HG02870 (cell line): Measurements from ENCODE around the gene ANK2.

ENCODE experiments used
- ATAC-seq: cut with Tn5 transposase; IDR thresholded peaks from one replicate; pipeline ENCODE4 v1.9.1; 2021; ENCODE audit warnings: mild to moderate bottlenecking, moderate library complexity; ENCODE audit not compliant: unreplicated experiment

The ANK2 gene

DNA sequence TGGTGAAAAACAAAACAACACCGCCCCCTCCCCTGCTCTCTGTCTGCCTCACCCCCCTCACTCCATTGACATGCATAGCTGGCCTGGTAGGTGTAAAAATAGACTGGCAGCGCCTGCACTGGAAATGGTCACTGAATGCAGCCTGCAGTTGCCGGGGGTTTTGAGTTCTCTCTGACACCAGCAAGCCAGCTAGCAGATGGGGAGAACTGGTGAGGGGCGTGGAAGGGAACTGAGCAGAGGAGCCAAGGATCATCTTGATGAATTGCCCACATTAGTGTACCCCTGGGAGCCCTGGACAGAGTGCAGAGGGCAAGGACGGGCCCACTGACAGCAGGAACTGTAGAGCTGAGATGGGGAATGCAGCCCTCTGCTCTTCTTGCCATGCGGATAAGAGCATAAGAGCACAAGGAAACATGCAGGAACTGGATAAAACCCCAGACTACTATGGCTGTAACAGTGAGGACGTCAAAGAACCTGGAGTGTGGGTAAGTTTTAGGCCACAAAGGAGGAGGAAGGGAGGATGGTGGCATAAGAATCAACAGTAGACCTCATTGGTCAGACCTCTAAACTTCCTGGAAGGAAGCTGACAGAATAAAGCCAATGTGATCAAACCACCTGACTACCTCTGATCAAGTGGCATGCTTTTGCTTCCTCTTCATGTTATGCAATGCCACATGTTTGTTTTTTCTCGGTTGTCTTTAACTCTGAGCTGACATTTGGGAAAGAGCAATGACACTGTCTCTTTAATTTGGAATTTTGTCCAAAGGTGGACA, 96.3 kb downstream of the ANK2 start:
- ATAC-seq = no peak

DNA sequence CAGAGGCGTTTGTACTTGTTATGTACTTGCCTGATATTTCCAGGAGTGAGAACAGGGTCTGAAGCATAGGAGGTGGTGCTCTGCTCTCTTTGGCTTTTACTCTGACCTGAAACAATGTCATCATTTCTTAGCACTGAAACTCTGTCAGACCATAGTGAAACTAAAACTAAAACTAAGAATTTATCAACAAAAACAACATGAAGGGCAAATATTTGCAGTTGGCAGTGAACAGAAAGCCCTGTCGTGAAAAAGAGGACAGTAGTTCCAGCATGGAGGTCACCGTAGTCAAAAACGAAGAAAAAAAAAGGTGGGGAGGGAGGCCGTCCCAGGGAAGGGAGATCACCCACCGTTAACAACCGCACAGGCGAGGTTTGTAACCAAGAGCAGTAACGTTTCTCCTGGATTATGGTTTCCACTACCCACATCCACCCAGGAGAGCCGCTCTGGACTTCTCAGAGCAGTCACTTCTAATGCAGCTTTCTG, 97.5 kb downstream of the ANK2 start:
- ATAC-seq = peak; percentile 74

DNA sequence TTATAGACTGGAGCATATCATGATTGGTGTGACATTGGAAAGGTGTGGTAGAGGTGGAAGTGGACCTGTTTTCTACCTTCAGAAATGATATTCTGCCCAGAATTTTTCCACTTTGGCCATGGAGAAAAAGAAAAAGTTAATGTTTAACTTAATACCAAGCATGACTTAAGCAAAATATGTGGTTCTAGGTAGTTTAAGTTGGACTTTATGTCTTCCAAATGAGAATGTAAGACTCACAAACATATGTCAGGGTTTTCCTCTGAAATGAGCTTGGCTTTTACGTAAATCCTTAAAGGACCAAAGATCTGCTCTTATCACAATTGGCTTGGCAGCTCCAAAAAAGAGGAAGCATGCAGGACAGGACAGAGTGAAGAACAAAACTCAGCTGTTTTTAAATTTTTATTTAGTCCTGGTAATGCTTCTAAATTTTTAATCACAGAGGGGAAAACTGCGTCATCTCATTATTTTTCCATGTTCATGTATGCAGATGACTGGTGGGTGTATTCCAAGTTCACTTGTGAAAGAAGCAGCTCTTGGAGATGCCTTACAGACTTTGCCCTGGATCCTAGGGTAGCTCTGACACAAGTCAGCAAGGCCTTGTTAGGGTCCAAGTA, 98.2 kb downstream of the ANK2 start:
- no peak for ATAC-seq

DNA sequence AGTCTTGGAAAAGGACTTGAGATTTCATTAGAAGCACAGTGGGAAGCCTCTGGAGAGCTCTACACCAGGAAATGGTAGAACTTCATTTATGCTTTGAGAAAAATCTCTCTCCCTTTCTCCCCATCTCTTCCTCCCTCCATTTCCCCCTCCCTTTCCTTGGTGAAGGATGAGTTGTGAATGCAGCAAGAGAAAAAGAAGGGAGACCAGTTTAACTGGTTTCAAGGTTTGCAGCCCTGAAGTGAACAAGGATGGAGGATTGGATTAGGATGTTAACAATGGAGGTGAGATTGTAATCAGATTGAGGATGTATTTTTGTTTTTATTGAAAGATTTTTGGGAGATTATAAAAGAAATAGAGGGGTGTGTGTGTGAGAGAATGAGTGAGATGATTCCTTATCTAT, 99.5 kb downstream of the ANK2 start:
- no peak for ATAC-seq

DNA sequence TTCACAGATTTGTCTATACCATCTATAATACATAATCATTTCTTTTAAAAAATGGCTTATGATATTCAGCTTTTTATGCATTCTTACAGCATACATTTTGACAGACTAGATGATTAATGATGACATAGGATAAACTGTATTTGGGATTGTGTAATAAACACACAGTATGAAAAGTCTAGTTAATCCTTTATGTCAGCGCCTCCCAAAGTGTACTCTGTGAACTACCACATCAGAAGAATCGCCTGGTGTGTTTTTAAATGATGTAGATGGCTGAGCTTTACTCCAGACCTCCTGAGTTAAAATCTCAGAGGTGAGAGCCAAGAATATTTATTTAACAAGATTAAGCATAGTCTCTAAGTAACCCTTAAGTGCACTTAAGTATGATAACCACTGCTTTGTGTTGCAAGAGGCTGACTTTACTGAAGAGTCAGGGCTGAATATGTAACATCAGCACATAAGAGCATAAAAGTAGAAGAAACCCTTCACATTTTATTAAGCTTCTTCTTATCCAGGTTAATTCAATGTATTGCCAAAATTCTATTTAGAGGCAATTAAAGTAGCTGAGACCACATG, 104.2 kb downstream of the ANK2 start:
- ATAC-seq = no peak

DNA sequence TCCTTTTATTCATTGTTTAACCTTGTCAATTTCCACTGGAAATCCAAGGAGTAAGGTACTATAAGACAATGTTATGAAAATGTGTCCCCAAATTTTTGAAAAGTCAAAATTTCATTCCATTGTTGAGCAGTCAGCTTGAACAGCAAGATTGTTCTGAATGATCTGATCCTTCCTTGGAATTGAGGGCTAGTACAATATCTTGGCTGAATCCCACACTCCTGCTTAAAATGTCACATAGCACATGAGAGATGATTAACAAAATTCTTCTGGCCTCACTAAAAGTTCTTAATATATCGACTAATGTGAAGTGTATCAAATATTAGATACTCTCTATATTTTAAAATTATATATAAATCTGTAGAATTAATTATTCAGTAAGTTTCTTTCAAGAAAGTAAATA, 104.8 kb downstream of the ANK2 start:
- ATAC-seq = no peak

DNA sequence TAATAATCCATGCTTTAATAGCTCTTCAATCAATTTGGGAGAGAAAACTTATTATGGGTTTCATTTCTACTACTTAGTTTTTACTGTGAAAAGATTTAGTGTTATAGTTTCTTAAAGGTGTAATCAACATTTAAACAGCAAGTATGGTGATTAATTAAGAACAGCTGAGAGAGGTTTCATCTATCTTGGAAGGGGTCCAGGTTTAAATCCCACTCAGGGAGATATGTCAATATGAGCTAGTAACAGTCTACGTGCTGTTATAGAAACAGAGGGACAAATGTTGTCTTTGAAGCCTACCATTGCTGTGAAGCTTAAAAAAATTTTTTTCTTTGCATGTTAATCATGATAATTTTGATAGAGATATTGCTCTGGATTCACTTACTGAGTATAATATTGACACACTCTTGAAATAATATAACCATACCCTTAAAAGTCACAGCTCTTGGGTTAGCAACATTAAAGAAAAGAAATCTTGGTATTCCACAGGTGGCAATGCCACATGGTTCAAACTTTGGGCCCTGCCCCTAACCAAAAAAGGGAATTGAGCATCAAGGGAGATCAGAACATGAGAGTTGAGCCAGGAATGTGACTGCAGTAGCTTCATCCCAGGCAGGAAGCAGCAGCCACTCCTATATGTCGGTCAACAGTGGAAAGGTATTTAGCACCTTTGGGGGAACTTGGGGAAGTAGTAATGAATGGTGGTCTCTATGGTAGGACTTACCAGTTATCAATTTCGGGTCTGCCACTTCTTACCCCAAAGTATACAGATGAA, 107.8 kb downstream of the ANK2 start:
- no peak for ATAC-seq

DNA sequence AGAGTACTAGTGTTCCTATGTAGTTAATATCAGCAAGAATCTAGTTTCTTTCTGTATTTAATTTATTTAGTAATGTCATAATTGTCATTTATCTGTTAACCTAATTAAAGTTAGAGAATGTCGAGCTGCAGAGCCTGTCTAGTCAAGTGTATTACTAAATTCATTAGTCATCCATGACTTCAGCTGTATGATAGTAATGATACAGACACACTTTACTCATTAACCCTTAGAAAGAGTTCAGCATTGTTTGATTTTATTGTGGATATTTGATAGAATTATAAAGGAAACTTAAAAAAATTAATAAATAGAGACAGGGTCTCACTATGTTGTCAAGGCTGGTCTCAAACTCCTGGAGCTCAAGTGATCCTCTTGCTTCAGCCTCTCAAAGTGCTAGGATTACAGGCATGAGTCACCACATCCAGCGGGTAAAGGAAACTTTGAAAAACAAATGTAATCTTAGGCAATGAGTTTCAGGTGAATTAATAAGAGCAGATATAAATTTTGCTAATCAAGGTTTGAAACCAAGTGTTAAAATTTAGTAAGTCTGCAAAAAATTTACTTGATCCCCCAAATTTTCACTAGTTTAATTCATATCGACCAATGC, 110.6 kb downstream of the ANK2 start:
- ATAC-seq = no peak

DNA sequence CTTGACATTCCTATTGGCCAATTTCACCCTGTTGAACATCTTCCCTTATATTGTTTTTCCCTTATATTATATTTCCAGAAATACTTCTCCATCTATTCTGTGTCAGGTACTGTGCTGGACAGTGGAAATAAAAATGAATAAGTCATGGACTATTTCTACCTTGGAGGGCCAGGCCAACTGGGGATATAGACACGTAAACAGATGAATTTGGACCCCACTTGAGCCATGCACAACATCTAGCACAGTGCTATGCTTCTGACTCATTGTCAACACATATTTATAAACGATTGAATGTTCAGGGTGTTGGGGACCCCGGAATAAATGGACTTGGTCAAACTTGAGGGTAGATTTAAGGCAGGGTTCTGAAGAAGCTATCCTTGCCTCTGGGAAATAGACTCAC, 111.1 kb downstream of the ANK2 start:
- no peak for ATAC-seq

DNA sequence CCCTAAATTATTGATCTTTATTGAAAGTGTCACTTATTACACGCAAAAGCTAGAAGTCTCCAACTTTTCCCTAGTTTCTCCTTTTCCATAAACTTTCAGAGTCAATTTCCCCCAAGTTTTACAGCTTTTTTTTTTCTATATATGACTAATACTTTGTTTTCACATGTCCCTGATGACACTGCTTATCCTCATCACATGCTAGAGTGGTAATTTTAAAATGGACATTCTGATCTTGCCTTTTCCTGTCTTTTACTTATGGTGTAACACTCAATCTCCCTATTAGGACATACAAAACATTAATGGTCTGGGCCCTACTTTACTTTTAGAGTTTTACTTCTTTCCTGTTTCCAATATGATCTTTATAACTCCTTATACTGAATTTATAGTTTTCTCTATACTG, 112.6 kb downstream of the ANK2 start:
- ATAC-seq = no peak

DNA sequence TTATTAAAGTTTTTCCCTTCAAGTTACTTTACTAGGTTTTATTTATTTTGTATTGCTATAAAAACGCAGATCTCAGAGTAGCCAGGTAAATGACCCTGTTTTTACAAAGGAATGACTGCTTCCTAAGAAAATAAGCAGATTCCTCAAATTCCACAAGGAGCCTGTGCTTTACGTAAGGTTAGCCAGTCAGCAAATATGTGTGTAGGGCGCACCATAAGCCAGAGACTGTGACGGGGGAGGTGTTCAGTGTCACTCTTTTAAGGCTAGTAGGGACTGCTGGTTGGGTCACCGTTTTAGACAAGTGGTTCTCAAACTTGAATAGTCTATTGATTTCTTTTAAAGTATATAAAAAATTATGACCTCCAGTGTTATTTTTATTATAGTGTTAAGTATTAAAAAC, 119.9 kb downstream of the ANK2 start:
- no peak for ATAC-seq

DNA sequence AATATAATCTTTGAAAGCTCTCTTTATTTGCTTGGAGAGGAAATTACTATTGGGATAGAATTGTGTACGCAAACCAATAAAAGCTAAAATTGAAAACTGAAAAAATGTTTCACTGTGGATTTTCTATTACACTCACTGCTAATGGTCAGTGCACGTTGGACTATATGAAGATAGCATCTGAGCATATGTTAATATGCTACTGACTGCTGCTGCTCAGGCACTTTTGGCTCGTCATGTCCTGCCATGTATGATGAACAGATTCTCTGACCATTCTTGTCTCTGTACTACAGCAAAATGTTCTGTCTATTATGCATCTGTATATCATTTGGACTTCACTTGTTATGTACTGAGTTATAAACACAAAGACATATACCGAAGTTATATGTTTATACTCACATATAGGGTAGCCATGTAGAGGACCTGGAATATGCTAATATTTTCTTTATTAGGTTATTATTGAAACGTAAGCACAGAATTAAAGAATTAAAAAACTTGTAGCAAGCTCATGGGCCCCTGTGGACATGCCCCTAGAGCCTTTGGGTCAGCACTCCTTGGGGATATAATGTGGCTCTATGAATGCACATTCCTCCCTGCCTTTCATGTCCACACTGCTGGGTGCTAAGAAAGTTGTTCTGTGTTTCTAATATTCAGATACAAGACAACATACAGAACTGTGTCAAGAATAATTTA, 120.8 kb downstream of the ANK2 start:
- ATAC-seq = no peak

DNA sequence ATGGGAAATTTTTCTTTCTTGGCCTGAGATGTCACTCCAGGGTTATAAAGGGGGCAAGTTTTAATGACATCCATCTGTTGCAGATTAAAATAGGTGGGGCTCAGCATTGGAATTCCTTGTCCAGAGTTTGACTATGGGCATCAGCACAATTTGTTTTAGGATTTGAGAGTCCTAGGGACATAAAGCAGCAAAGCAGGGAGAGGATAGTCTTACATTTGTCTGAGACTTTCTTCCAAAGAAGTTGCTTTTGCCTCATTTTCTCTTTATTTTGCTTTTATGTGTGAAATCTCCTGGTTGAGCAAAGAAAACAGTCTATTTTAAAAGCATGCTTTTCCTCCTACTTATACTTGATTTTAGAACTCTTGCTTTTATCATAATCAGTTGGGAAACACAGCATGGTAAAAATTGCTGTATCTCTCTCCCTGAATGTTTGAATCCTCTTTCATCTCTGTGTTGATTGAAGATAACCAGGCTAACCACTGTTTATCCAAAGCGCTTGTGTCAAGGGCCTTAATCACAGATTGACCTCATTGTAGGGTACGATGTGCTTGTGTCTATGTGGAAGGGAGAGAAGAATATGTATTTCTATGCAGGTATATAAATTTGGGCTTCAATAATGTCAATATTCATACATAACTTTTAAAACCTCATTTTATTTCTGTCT, 121.5 kb downstream of the ANK2 start:
- ATAC-seq = no peak

DNA sequence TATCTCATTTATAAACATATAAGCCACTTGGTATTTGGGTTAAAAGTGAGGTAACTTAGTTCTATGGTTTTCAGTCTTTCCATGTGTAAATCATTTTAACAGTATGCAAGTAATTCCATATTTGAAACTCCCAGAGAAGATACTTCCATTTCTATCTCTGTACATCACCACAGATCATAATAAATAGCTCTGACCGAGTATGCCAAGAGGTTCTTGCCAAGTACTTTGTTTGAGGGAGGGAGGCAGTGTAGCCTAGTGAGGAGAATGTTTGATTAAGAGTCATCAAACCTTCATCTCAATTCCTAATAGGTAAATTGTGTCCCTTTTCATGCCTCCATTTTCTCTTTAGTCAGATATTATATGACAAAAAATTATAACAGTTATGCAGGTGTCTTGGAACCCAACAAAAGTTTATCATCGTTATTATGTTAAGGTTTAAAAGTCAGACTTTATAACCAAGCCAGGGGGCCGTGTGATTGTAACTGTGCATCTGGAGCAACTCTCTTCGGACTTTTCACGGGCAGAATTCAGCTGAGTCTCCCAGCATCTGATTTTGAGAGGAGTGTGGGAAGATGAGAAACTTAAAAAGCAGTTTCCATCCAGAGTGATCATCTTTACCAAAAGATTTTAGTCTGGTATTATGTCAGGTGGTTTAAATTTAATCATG, 123.8 kb downstream of the ANK2 start:
- ATAC-seq = no peak

DNA sequence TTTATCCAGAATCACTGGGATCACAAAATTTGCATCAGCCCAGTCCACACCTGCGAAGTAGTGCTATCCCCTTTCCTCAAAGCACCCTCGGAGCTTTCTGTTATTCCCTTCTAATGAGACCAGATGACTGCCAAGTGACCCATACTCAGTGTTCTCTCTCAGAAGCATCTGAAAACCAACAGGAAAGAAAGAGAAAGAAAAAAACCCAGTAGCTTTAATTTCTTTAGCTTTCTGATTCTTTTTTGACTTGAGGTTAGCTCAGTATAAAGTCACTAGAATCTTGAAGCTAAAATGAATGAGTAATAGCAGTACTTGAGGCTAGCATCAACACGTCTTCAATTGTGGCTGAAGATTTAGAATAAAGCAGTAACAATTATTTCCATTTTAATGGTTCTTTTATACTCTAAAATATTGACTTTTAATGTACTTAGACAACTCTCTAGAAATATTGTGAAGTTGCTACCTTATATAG, 124.4 kb downstream of the ANK2 start:
- peak; percentile 90 for ATAC-seq

DNA sequence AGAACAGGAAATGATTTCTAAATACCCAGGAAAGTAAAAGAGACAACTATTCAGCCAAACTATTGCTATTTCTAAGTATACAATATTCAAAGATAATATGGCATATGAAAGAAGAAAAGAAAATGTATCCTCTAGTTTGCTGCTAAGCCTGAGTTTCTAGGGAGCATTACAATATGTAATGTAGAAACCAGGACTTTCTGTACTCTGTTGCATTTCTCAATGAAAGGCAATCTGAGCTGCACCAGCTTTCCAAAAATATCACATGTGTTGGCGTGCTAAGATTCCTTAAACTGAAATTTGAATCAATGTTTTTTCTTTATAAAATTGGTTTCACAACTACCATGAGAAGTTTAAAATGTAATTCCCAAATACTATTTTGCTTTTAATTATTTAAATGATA, 129.6 kb downstream of the ANK2 start:
- ATAC-seq = no peak

DNA sequence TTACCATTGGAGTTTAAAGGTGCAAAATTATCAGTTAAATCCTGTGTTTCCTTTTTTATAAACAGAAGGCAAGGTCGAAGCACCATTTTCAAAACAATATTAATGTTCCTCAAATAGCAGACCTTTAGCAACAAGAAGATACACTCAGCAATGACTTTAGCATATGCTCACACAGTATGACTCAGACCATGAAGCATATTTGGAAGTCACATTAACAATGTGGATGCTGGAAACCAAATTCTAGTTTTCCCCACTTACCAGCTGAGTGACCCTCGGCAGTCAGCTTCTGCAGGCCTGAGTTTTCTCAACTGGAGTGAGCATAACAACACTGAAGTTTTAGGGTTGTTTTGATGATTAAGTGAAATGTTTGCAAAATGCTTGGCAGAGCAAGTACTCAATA, 130.5 kb downstream of the ANK2 start:
- ATAC-seq = no peak

DNA sequence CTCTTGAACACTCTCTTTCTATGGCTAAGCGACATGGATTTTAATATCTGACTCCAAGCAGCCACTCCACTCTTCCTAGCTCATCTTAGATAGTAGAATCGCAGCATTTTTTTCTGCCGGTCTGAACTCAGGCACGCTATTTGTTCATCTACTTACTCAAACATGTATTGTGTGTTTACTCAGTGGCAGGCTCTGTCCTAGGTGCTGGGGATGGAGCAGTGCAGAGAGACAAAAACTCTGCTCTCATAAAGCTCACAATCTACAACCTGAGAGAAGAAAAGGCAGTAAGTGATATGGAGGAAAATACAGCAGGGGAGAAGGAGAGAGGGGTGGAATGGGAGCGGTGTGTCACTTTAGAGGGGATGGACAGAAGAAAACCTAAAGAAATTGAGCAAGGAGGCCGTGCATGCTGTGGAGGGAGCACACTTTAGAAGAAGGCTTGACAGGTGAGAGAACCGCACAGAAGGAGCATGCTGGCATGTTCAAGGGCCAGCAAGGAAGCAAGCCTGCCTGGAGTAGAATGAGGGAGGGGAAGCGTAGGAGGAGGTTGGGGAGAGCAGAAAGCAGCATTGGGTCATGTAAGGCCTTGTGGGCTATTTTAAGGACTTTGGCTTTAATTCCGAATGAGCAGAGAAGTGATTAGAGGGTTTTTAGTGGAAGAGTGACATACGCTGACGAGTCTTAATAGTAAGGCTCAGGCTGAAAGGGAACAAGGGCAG, 132.0 kb downstream of the ANK2 start:
- no peak for ATAC-seq
